Nephron (organoid): ENCODE measurements around the gene ADD1.

Experiments
- H3K27ac Mint-ChIP-seq, 3 experiments: 2 replicates each; pipeline ENCODE4 v1.8.0; 2020; ENCODE audit warnings: mixed read lengths in 3 of 3, mild to moderate bottlenecking in 2 of 3, moderate library complexity in 1 of 3
- H3K27me3 Mint-ChIP-seq: 2 replicates; pipeline ENCODE4 v1.8.0; 2021; ENCODE audit warnings: low read depth, mild to moderate bottlenecking, moderate library complexity, mixed read lengths
- H3K36me3 Mint-ChIP-seq: 2 replicates; pipeline ENCODE4 v1.8.0; 2020; ENCODE audit warnings: low read depth, mixed read lengths
- H3K4me1 Mint-ChIP-seq: 2 replicates; pipeline ENCODE4 v1.8.0; 2020; ENCODE audit warnings: mixed read lengths
- H3K4me3 Mint-ChIP-seq, 3 experiments: 2 replicates each; pipeline ENCODE4 v1.8.0; 2020; ENCODE audit warnings: mild to moderate bottlenecking in 3 of 3, mixed read lengths in 3 of 3, moderate library complexity in 2 of 3
- H3K9me3 Mint-ChIP-seq: 2 replicates; pipeline ENCODE4 v1.8.0; 2020; ENCODE audit warnings: mixed read lengths
- CTCF ChIP-seq, 3 experiments: fragments of 200-600 bp; sonication (generic); IDR thresholded peaks; one replicate each; pipeline ENCODE4 v1.5.0; 2021; ENCODE audit warnings: antibody characterized with exemption in 3 of 3; ENCODE audit not compliant: unreplicated experiment in 3 of 3

The ADD1 gene

GRCh38 chr4:2964706-2965258 is 121.1 kb downstream of the ADD1 start:
- peak overlapping the region; percentile 44 to 86 (median 79) for H3K27ac Mint-ChIP-seq
- H3K9me3 Mint-ChIP-seq: no peaks in the 10 kb centered on the region
- peak overlapping the region; percentile 94 to 96 (median 94) for H3K4me3 Mint-ChIP-seq
- no peaks in the 10 kb centered on the region for H3K36me3 Mint-ChIP-seq
- no peaks in the 10 kb centered on the region for H3K27me3 Mint-ChIP-seq
- no peak for TF ChIP-seq CTCF (IDR thresholded peaks at IDR 0.05; ENCODE audit: unreplicated experiment in 3 of 3)
- peaks cover 33% of the 10 kb centered on the region for H3K4me1 Mint-ChIP-seq

- Mint-ChIP-seq H3K9me3 (no peaks in the 10 kb centered on the region), H3K36me3 (no peaks in the 10 kb centered on the region), H3K27me3 (no peaks in the 10 kb centered on the region), H3K27ac (peak overlapping the region in 2 of 3 experiments; percentile 43 to 57), H3K4me3 (peak overlapping the region; percentile 94 to 96 (median 94)), H3K4me1 (peaks cover 33% of the 10 kb centered on the region)
- no peak for TF ChIP-seq CTCF (IDR thresholded peaks at IDR 0.05; ENCODE audit: unreplicated experiment in 3 of 3)
These were observed 121.6 kb downstream of the ADD1 start for GRCh38 chr4:2965262-2965661.

- Mint-ChIP-seq H3K4me1 (peaks cover 21% of the 10 kb centered on the region), H3K4me3 (peak overlapping the region in 1 of 3 experiments; percentile 26), H3K36me3 (no peaks in the 10 kb centered on the region), H3K27me3 (no peaks in the 10 kb centered on the region), H3K27ac (no peak overlapping the region), H3K9me3 (no peaks in the 10 kb centered on the region)
- TF ChIP-seq CTCF (IDR thresholded peaks at IDR 0.05; ENCODE audit: unreplicated experiment in 3 of 3): no peak
These were observed 124.7 kb downstream of the ADD1 start for GRCh38 chr4:2968381-2968780.

GRCh38 chr4:2971275-2971674 is 127.6 kb downstream of the ADD1 start:
- peaks cover 6% of the 10 kb centered on the region for H3K4me1 Mint-ChIP-seq
- no peaks in the 10 kb centered on the region for H3K27me3 Mint-ChIP-seq
- no peak for TF ChIP-seq CTCF (IDR thresholded peaks at IDR 0.05; ENCODE audit: unreplicated experiment in 3 of 3)
- H3K9me3 Mint-ChIP-seq: no peaks in the 10 kb centered on the region
- H3K36me3 Mint-ChIP-seq: no peaks in the 10 kb centered on the region
- no peak overlapping the region for H3K4me3 Mint-ChIP-seq
- no peak overlapping the region for H3K27ac Mint-ChIP-seq

- no peaks in the 10 kb centered on the region for H3K9me3 Mint-ChIP-seq
- no peak for TF ChIP-seq CTCF (IDR thresholded peaks at IDR 0.05; ENCODE audit: unreplicated experiment in 3 of 3)
- H3K4me3 Mint-ChIP-seq: no peak overlapping the region
- H3K27me3 Mint-ChIP-seq: no peaks in the 10 kb centered on the region
- H3K4me1 Mint-ChIP-seq: no peaks in the 10 kb centered on the region
- peaks cover 4% of the 10 kb centered on the region for H3K36me3 Mint-ChIP-seq
- no peak overlapping the region for H3K27ac Mint-ChIP-seq
These were observed 133.8 kb downstream of the ADD1 start for GRCh38 chr4:2977211-2978088.
